ENCODE results near the gene HSPB7.
"Not testable (repeated sequence)": the region's sequence is repeated elsewhere in the genome, so short reads cannot be mapped to it uniquely, and the experiment has no call there.

HSPB7 gene

DNA sequence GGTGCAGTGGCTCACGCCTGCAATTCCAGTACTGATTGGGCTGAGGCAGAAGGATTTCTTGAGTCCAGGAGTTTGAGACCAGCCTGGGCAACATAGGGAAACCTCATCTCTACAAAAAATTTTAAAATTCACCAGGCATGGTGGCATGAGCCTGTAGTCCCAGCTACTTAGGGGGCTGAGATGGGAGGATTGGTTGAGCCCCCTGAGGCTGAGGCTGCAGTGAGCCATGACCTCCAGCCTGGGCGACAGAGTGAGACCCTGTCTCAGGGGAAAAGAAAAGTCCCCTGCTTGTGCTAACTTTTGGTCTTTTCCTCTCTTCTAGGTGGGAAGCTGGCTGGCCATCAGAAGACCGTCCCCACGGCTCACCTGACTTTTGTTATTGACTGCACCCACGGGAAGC, 12.2 kb downstream of the HSPB7 start:
- DNase-seq: no peak

DNA sequence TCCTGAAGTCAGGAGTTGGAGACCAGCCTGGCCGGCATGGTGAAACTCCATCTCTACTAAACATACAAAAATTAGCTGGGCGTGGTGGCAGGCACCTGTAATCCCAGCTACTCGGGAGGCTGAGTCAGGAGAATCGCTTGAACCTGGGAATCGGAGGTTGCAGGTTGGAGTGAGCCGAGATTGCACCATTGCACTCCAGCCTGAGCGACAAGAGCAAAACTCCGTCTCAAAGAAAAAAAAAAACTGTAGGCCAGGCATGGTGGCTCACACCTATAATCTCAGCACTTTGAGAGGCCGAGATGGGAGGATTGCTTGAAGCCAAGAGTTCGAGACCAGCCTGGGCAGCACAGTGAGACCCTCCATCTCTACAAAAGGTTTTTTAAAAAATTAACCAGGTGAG, 16.6 kb downstream of the HSPB7 start:
- DNase-seq: not testable (repeated sequence)

DNA sequence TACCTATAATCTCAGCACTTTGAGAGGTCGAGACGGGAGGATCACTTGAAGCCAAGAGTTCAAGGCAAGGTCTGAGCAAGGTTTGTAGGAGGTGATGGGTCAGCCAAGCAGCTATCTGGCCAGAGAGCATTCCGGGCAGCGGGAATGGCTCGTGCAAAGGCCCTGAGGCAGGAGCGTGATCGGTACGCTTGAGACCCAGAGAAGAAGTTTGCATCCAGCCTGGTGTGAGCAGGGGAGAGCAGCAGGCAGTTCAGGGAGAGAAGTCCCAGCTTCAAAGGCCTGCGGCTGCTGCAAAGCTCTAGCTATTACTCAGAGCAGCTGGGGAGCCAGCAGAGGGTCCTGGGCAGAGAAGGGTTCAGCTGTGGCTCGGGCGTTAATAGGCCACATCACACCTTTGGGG, 18.9 kb downstream of the HSPB7 start:
- no peak for DNase-seq

DNA sequence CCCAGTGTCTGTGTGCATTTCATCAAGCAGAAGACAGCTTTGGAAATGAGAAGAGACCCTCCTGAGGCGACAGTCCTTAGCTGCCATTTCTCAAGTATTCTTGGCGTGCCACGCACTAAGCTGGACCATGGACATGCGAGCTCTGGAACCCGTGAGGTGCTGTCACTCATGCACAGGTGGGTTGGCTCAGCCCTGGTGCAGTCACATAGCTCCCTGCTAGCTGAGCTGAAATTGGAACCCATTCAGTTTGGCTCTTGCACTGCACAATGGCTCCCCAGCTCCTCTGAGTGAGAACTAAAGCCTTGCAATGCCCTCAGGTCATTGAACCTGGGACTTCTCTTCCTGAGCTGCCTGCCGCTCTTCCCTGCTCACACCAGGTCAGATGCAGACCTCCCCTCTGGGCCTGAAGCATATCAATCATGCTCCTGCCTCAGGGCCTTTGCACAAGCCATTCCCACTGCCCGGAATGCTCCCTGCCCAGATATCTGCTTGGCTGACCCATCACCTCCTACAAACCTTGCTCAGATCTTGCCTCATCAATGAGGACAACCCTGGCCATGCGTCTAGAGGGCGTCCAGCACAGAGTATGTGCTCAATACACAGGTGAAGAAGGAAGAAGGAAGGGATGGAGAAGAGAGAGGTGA, 20.1 kb downstream of the HSPB7 start:
- no peak for DNase-seq

DNA sequence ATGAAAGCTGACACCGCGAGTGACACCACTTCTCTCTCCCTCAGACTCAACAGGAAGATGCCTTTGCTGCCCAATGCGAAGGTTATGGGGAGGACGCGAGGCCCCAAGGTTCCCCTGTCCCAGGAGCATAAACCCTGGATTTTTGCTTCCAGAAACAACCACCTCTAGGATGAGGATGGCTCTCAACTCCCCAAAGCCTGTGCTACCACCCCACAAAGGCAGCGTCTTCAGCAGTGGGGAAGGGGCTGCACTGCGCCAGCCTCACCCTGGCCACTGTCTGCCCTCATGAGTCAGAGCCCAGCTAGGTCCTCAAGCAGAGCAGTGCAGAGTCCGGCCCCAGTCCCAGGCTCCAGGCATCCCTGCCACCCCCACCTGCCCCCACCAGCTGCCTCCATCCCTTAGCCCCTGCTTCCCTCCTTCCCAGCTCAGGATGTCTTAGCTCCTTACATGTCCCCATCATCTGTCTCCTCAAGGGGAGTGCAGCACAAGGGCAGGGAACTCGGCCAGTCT, 20.7 kb downstream of the HSPB7 start:
- no peak for DNase-seq

DNA sequence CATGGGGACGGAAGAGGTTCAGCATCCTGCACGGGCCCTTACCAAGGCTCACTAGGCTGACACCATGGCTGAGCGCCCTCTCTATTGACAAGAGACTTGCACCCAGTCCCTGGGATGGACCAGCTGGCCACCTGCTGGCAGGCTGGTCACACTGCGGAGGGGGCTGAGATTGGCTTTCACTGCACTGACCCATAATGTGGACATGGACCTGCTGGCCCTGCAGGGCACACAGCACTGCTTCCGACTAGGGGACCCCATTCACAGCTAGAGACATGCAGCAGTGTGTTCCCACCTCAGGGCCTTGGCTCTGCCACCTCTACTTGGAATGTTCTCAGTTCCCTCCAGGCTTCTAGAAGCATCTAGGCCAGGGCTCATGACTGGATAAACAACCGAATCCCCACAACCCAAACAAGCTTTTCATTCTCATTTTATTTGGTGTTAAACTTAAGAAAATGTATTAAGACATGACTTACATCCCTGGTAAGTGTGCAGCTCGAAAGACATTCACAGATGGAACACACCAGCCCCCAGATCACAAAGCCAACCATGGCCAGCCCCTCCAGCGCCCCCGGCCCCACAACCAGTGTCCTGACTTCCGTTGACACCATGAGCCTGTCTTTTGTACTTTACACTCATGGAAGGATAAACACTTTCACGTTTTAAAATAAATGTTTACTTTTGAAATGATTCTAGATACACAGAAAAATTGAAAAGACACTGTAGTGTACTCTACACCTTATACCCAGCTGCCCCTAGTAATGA, 23.1 kb downstream of the HSPB7 start:
- peak; percentile 43 to 46 for DNase-seq

DNA sequence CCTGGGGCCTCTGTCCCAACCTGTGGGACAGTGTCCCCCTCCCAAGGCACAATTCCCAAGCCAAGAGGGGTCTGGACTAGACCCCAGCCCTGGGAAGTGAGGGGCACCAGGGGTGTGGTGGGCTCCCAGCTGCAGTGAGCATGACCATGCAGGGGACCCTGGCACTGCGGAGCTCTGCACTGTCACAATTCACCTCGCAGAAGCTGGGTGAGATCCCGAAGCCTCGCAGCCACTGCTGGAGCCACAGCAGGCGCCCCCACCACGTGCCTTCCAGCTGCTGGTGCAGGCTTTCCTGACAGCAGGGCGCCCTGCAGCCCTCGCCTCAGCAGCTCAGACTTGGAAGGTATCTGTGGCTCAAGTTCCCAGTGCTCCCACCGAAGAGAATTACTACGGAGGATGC, 23.8 kb downstream of the HSPB7 start:
- no peak for DNase-seq

DNA sequence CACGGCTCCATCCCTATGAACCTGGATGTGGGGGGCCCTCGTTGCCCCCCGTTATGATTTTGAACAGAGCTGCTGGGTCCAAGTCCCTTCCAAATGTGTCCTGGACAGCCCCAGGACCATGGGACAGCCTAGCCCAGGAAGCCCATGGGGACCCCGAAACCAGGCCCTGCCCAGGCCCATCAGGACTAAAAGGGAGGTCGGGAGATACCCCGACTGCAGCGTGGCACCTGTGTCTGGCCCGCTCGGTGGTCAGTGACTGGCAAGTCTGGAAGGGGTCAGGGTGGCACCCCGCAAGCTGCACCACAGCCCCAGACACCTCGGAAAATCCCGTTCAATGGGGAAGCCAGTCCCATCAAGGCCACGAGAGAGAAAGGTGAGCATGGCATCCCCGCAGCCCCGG, 24.2 kb downstream of the HSPB7 start:
- no peak for DNase-seq

DNA sequence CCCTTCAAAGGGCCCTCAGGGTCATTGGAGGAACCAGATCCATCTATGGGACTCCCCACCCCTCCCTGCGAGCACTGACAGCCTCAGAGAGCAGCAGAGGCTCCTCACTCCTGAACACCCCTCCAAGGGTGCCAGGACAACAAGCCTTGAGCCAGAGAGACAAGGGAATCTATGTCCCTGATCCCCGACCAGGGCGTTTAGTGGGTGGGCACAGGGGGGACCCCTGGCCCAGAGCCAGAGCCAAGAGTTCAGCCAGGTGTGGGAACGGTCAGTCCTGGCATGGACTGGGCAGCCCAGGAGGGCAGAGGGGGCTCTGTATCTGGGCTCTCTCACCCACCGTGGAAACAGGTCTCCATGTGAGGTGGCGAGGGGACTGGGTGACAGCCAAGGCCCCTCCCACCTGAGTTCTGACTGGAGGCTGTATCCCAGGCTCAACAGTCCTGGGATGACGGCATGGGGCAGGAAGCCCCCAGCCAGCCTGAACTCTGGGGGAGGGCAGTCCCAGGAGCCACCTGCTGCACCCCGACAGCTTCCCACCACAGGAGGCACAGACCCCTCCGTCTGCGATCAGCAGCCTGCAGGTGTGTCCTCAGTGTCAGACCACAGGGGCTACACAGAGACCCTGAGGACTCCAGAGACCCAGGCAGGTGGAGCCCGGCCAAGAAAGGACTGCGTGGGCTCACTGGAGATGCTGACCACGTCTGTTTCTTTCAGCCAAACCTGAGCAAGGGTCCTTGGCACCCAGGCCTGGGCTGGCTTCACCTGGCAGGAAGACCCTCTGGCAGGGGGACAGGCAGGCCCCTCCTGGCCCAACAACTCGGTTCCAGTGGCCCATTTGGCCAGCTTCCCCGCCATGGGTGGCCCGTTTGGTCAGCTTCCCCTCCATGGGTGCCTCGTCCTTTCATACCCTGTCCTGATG, 25.0 kb downstream of the HSPB7 start:
- DNase-seq: no peak

DNA sequence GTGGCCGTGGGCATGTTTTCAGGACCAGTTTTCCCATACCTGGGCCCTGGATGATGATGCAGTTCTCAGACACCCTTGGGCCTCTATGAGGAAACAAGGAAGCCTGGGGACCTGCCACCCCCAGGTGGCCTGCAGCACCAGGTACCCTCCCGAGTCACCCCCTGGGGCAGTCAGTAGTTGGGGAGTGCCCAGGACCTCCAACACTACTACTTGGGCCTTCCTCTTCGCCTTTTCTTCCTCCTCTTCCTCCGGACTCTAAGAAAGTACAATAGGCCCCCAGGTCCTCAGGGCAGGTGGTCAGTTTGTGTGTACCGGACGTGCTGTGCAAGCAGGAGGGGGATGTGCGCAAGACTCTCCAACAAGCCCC, 25.7 kb downstream of the HSPB7 start:
- no peak for DNase-seq

DNA sequence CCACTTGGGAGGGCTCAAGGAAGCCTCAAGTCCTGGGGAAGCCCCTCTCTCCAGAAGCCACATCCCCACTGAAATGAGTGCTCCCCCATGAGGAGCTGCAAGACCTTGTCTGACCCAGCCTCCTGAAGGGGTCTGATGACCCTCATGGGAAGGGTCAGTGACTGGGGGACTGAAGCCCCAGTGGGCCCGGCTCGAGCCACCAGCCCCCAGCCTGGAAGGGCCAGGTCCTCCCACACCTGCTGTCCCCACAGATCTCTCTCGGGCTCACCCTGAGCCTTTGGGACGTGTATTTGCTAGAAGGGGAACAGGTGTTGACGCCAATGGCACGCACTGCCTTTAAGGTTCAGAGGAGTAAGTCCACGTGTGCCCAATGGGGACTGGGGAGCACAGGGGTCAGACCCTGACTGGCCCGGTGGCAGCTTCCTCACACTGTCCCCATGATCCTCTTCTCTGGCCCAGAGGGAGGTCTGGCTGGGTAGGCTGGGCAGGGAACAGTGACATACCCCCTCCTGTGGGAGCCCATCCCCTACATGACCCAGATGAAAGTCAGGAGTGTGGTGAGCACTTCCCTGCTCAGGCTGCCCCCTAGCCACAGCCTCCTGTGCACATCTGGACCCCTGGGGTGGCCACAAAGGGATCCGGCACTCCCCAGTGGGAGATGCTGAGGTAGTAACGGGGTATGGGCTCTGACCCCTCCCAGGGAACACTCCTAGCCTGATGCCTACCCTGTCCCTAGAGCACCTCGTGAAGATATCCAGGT, 26.2 kb downstream of the HSPB7 start:
- no peak for DNase-seq

DNA sequence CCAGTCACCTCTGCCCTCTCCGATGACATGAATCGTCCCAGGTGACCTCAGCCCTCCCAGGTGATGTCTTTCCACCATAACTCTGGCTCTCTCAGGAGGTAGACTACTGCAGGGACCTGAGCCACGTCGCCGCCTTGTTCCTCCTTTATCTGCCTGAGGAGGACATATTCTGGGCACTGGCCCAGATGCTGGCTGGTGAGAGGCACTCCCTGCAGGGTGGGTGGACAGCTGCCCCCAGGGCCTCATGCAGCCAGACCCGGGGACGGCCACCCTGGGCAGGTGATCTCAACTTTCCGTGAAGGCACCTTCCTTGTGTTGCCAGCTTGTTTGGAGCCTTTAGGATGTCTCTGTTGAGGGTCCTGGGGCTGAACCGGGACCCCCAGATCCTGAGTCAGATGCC, 28.1 kb downstream of the HSPB7 start:
- DNase-seq: no peak

DNA sequence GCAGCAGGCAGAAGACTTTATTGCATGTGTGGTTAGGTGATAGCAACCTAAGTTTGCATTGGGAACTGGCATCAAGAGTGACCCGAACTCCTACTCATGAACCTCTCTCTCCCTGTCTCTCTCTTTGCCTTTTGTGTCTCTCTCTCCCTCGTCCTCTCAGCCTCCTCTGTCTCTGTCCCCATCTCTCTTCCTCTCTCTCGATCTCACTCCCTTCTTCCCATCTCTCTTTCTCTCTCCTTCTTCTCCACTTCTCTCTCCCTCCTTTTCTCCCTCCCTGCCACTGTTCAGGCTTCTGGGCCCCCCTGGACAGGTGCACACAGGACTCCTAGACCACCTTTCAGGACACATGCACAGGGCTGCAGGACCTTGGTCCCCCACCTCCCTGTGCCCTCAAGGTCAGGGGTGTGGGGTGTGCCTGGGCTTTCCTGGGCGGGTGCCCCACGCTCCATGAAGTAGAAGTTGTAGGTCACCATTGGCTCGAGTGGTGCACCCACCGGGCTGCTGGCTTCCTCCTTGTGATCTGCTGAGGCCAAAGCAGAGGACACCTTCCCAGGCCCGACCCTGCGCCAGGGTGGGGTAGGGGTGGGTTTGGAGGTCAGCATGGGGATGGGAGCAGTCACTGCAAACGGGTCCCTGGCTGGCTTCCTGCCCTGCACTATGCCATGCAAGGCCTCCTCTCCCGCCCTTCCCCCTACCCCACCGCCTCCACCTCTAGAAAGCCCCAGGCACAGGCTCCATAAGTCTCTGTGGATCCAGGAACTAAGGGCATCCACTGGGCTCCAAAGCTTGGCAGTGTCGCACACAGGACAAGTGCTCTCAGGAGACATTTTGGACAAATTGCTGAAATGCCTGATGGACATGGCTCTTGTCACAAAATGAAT, 28.7 kb downstream of the HSPB7 start:
- no peak for DNase-seq

DNA sequence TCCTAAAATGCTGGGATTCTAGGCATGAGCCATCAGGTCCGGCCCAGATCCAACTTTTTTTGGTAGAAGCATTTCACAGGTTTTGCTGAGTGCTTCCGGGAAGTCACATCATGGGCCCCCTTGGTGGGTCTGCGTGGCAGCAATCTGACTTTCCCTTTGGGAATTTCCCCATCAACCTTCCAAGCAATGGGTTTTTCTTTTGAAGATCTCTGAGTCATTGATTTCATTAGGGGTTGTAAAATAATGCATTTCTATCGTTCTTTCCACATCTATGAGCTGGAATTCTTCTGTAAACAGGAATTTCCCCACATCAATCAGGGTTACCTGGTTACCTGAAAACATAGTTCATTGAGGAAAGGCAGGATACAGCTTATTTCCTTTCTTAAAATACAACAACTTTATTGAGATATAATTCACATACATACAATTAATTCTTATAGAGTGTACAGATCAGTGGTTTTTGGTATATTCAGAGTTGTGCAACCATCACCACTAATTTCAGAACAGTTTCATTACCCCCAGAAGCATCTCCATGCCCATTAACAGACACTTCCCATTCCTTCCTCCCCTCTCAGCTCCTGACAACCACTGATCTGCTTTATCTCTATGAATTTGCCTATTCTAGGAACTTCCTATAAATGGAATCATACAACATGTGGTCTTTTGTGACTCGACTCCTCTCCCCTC, 32.1 kb downstream of the HSPB7 start:
- DNase-seq: no peak

DNA sequence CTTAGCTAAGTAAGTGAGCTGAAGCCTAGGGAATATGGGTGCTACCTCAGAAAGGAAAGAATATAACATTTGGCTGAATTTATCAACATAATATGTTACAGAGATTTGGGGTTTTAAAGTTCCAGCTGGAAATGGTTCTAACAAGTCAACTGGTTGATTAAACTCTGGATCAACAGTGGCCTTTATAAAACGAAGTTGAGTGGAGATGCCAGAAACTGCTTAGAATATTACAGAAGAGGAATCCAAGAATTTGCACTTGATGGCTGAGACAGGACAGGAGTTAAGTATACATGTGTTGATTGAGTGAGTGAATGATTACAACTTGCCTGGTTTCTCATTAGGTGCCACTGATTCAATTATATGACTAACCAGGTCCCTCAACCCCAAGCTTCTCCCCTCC, 34.6 kb downstream of the HSPB7 start:
- DNase-seq: no peak

DNA sequence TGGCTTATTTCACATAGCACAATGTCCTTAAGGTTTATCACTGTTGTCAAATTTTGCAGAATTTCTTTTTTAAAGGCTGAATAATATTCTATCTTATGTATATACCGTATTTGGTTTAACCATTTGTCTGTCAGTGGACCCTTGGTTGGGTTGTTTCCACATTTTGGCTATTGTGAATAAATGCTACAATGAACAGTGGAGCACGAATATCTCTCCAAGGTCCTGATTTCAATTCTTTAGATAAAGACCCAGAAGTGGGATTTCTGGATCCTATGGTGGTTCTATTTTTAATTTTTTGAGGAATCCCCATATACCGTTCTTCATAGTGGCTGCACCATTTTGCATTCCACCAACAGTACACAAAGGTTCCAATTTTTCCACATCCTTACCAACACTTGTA, 36.2 kb downstream of the HSPB7 start:
- no peak for DNase-seq

DNA sequence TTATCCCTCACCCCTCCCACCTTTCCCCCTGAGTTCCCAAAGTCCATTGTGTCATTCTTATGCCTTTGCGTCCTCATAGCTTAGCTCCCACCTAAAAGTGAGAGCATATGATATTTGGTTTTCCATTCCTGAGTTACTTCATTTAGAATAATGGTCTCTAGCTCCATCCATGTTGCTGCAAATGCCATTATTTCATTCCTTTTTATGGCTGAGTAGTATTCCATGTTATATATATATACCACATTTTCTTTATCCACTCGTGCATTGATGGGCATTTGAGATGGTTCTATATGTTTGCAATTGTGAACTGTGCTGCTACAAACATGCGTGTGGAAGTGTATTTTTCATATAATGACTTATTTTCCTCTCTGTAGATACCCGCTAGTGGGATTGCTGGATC, 39.9 kb downstream of the HSPB7 start:
- not testable (repeated sequence) for DNase-seq

DNA sequence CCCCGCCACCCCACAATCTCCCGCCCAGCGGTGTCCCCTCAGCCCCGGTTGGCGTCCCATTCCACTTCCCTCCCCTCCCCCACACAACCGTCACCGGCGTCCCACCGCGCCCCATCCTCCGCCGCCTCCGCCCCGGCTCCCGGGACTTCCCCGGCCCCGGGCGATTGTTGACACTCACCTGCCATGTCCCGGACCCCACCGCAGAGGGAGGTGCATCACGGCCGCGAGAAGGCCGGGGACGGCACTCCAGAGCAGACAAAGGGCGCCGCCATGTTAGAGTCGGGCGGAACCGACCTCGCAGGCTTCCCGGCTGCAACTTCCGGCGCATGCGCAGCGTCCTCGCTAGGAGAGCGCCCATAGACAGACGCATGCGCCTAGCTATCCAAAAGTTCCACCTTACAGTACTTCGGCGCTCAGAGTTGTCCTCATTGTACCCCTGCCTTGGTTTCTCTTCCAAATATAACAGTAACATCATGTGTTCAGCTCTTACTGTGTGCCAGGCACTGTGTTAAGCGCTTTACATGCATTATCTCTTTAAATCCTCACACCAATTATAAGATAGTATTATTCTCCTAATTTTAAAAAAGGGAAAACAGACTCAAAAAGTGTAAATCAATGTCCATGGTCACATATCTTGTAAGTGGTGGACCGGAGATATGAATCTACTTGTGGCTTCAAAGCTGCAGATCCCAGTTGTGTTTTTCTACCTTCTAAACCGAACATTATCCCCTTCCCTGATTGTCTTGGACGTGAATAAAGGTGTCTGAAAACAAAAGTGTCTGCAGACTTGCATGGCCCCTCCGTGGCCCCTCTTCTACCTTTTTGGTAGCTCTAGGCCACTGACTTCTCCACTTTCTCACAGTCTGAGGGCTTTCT, 41.8 kb downstream of the HSPB7 start, which contains the start of gene ZBTB17:
ZBTB17 (minus strand) TSS at position 297 of the 876 bp plus-strand sequence. CDS start 27,606 bp downstream, outside the sequence.
- DNase-seq: peak; percentile 96 to 97

DNA sequence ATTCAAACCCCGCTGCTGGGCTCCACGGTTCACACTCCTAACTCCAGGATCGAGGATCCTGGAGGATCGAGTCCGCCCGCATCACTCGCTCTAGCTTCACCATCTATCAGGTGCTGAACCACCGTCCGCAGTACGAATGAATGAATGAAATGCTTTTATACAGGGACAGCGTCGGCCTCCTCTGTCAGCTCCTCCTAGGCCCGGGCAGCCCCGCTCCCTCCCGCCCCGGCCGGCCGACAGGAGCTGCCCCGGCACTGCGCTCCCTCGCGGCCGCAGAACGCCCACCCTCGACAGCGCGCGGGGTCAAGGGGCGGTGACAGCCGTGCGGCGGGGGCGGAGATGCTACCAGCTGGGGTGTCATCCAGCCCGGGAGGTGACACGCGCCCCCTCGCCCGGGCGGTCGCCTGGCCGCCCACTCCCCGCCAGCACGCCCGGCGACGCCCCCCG, 42.5 kb downstream of the HSPB7 start:
- DNase-seq: peak; percentile 74 to 89

DNA sequence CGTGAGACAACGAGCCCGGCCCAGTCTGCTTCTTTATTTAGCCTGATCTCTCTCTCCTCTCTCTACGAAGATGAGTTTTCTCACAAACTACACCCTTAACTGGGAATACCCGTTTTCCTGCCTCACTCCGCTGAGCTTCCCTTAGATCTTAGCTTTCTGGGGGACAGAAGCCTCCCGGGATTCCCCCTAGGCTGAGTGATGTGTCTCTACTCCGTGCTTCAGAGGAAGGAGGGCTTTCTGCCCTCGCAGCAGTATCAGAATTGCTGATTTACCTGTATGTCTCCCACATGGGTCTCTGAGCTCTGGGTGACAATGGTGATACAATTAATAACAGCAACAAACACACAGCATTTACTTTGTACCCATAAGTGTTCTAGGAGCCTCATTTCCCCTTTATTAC, 43.0 kb downstream of the HSPB7 start:
- DNase-seq: peak in 1 of 2 experiments; percentile 28
